ENCODE measurements around the gene APPBP2.

Gene APPBP2

DNA sequence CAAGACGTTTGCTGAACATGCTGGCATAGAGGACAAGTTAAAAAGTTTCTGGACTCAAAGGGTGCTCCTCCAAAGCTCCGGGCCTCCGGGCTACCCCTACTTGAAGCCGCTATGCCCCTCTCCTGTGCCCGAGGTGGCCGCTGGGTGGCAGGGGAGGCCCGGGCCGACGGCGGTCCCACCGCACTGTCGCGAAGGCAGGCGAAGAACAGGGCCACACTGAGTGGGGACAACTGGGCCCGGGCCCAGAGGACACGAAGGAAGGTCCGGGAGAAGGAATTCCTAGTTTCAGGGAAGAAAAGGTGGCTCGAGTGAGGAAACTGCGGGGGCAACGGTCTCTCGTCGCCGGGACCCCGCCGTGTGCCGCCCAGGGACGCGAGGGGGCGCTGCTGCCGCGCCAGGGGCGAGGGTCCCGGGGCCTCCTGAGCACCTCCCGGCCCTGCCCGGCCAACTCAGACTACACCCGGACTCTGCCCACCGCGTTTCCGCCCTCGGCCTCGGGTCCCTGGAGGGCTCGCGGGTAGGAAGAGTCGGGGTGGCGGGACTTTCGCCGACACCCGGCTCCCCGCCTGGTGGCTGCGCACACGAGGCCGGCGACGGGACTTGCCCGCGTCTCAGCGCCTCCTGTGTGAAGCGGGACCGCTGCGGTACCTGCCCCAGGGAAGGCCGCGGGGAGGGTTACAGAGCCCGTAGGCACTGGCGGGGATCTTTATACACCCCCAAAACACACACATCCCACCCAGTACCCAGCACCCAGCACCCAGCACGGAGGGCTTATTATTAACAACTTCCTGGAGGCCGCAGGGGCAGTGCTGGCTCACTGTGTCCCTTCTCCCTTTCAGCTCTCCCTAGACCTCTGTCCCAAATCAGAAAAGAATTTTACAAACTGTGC, 104.5 kb downstream of the APPBP2 start:
- TF ChIP-seq EP300 (IDR thresholded peaks at IDR 0.05; ENCODE audit: borderline replicate concordance) = no peak

DNA sequence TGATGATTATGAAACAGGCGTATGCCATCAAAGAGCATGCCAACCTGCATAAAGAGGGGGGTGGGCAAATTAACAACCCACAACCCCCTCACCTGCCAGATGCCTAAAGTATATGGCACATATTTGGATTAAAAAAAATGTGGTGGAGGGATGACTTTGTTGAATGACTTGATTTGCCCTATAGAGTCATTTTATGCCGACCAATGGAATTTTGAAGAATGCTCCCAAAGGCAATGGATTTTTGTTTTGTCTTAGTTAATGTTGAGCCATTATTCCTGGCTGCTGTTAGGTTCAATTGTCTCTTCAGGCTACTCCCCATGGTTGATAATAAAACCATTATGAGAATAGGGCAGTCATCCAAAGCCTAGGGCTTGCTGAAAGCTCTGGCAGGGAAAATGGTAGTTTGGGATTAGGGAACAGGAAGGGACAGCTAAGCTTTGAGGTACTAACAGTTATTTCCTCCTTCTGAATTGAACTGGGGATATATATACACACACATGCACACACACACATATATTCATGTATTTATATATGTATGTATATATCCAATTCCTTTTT, 109.6 kb downstream of the APPBP2 start:
- TF ChIP-seq, protein P1, sequence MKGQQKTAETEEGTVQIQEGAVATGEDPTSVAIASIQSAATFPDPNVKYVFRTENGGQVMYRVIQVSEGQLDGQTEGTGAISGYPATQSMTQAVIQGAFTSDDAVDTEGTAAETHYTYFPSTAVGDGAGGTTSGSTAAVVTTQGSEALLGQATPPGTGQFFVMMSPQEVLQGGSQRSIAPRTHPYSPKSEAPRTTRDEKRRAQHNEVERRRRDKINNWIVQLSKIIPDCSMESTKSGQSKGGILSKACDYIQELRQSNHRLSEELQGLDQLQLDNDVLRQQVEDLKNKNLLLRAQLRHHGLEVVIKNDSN (IDR thresholded peaks at IDR 0.05) = no peak
- no peak for TF ChIP-seq EP300 (IDR thresholded peaks at IDR 0.05; ENCODE audit: borderline replicate concordance)
- no peak for TF ChIP-seq FOXM1 (IDR thresholded peaks at IDR 0.05; ENCODE audit: borderline replicate concordance, low read depth)
- no peak for TF ChIP-seq TEAD4 (IDR thresholded peaks at IDR 0.05)
- TF ChIP-seq, protein P2, sequence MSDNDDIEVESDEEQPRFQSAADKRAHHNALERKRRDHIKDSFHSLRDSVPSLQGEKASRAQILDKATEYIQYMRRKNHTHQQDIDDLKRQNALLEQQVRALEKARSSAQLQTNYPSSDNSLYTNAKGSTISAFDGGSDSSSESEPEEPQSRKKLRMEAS (IDR thresholded peaks at IDR 0.05) = no peak
- TF ChIP-seq, protein P3, sequence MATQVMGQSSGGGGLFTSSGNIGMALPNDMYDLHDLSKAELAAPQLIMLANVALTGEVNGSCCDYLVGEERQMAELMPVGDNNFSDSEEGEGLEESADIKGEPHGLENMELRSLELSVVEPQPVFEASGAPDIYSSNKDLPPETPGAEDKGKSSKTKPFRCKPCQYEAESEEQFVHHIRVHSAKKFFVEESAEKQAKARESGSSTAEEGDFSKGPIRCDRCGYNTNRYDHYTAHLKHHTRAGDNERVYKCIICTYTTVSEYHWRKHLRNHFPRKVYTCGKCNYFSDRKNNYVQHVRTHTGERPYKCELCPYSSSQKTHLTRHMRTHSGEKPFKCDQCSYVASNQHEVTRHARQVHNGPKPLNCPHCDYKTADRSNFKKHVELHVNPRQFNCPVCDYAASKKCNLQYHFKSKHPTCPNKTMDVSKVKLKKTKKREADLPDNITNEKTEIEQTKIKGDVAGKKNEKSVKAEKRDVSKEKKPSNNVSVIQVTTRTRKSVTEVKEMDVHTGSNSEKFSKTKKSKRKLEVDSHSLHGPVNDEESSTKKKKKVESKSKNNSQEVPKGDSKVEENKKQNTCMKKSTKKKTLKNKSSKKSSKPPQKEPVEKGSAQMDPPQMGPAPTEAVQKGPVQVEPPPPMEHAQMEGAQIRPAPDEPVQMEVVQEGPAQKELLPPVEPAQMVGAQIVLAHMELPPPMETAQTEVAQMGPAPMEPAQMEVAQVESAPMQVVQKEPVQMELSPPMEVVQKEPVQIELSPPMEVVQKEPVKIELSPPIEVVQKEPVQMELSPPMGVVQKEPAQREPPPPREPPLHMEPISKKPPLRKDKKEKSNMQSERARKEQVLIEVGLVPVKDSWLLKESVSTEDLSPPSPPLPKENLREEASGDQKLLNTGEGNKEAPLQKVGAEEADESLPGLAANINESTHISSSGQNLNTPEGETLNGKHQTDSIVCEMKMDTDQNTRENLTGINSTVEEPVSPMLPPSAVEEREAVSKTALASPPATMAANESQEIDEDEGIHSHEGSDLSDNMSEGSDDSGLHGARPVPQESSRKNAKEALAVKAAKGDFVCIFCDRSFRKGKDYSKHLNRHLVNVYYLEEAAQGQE (IDR thresholded peaks at IDR 0.05; ENCODE audit: low read depth) = no peak
- no peak for TF ChIP-seq NFIC (IDR thresholded peaks at IDR 0.05)
- no peak for TF ChIP-seq ZBTB7A (IDR thresholded peaks at IDR 0.05; ENCODE audit: low read depth)
- TF ChIP-seq RAD21 (IDR thresholded peaks at IDR 0.05; ENCODE audit: low read depth) = no peak
- TF ChIP-seq TAF1 (IDR thresholded peaks at IDR 0.05; ENCODE audit: low read depth) = no peak
- TF ChIP-seq EGR1 (IDR thresholded peaks at IDR 0.05) = no peak
- no peak for TF ChIP-seq YY1 (IDR thresholded peaks at IDR 0.05; ENCODE audit: low read depth)
- no peak for TF ChIP-seq CREB1 (IDR thresholded peaks at IDR 0.05; ENCODE audit: low read depth)
- TF ChIP-seq CEBPB (IDR thresholded peaks at IDR 0.05) = no peak
- no peak for TF ChIP-seq TCF12 (IDR thresholded peaks at IDR 0.05; ENCODE audit: low read depth)

DNA sequence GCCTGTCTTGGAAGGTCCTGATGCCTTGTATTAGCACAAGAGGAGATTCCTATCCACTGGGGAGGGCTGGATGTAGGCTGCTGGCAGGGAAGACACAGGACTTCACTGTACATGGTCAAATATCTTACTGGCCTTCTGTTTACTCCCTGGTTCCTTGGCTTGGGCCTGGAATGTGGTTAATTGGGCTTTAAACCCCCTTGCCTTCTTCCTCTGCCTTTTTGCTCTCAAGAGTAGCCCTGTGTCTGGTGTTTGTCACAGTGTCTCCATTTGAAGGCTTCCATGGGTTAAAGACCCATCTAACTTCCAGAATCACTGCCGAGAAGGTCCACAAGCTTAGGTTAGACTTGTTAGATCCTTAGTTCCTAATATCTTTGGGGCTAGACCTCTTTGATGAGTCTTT, 110.9 kb downstream of the APPBP2 start:
- TF ChIP-seq FOXM1 (IDR thresholded peaks at IDR 0.05; ENCODE audit: borderline replicate concordance, low read depth) (no peak), EP300 (IDR thresholded peaks at IDR 0.05; ENCODE audit: borderline replicate concordance) (no peak), TEAD4 (IDR thresholded peaks at IDR 0.05) (no peak), CREB1 (IDR thresholded peaks at IDR 0.05; ENCODE audit: low read depth) (no peak), NFIC (IDR thresholded peaks at IDR 0.05) (no peak), RAD21 (IDR thresholded peaks at IDR 0.05; ENCODE audit: low read depth) (no peak), TCF12 (IDR thresholded peaks at IDR 0.05; ENCODE audit: low read depth) (no peak), TAF1 (IDR thresholded peaks at IDR 0.05; ENCODE audit: low read depth) (no peak), ZBTB7A (IDR thresholded peaks at IDR 0.05; ENCODE audit: low read depth) (no peak), EGR1 (IDR thresholded peaks at IDR 0.05) (no peak), CEBPB (IDR thresholded peaks at IDR 0.05) (no peak), YY1 (IDR thresholded peaks at IDR 0.05; ENCODE audit: low read depth) (no peak)
- TF ChIP-seq, protein P3 (IDR thresholded peaks at IDR 0.05; ENCODE audit: low read depth) = no peak
- TF ChIP-seq, protein P1 (IDR thresholded peaks at IDR 0.05) = no peak
- TF ChIP-seq, protein P2 (IDR thresholded peaks at IDR 0.05) = no peak

DNA sequence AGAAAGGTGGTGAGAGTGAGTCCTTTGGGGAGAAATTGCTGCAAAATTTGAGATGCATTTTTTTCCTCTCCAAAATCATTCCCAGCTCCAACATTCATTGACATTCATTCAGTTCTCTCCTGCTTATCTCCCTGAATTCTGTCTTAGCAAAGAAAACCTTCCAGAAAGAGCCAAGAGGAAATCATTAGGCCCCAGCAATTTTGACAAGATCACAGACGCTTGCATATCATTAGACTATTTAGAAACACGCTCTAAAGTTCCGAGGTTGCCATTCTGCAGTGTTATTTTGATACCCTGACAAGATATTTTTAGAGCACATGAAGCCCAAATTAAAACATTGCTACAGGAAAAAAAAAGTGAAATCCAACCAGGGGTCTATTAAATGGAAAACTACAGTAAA, 113.3 kb downstream of the APPBP2 start:
- no peak for TF ChIP-seq NFIC (IDR thresholded peaks at IDR 0.05)
- TF ChIP-seq, protein P1 (IDR thresholded peaks at IDR 0.05) = no peak
- TF ChIP-seq RAD21 (IDR thresholded peaks at IDR 0.05; ENCODE audit: low read depth) = no peak
- TF ChIP-seq, protein P2 (IDR thresholded peaks at IDR 0.05) = no peak
- no peak for TF ChIP-seq FOXM1 (IDR thresholded peaks at IDR 0.05; ENCODE audit: borderline replicate concordance, low read depth)
- no peak for TF ChIP-seq EP300 (IDR thresholded peaks at IDR 0.05; ENCODE audit: borderline replicate concordance)
- no peak for TF ChIP-seq EGR1 (IDR thresholded peaks at IDR 0.05)
- no peak for TF ChIP-seq CREB1 (IDR thresholded peaks at IDR 0.05; ENCODE audit: low read depth)
- no peak for TF ChIP-seq TEAD4 (IDR thresholded peaks at IDR 0.05)
- TF ChIP-seq CEBPB (IDR thresholded peaks at IDR 0.05) = no peak
- TF ChIP-seq YY1 (IDR thresholded peaks at IDR 0.05; ENCODE audit: low read depth) = no peak
- TF ChIP-seq, protein P3 (IDR thresholded peaks at IDR 0.05; ENCODE audit: low read depth) = no peak
- no peak for TF ChIP-seq ZBTB7A (IDR thresholded peaks at IDR 0.05; ENCODE audit: low read depth)
- no peak for TF ChIP-seq TCF12 (IDR thresholded peaks at IDR 0.05; ENCODE audit: low read depth)
- TF ChIP-seq TAF1 (IDR thresholded peaks at IDR 0.05; ENCODE audit: low read depth) = no peak
